HUES48 (cell line): Measurements from ENCODE around the gene AGPAT2.
A peak's percentile ranks its signal among the peaks of the same experiment; 100 is the strongest.

ENCODE experiments used
- H3K27ac ChIP-seq: one replicate; pipeline ENCODE4 v1.7.0; 2013; ENCODE audit warnings: low read depth, low read length, inconsistent platforms
- H3K27me3 ChIP-seq: 2 replicates; pipeline ENCODE4 v1.6.1; 2013; ENCODE audit warnings: mild to moderate bottlenecking, low read length; ENCODE audit not compliant: control insufficient read depth, insufficient read depth
- H3K36me3 ChIP-seq: 2 replicates; pipeline ENCODE4 v1.6.1; 2013; ENCODE audit warnings: low read length; ENCODE audit not compliant: control insufficient read depth, insufficient read depth
- H3K4me1 ChIP-seq: 2 replicates; pipeline ENCODE4 v1.6.1; 2013; ENCODE audit warnings: mild to moderate bottlenecking, low read length; ENCODE audit not compliant: control insufficient read depth, insufficient read depth
- H3K4me3 ChIP-seq: 2 replicates; pipeline ENCODE4 v1.5.1; 2013; ENCODE audit warnings: mild to moderate bottlenecking, low read depth, low read length
- H3K9ac ChIP-seq: 2 replicates; pipeline ENCODE4 v1.6.1; 2013; ENCODE audit warnings: mild to moderate bottlenecking, low read depth, low read length, moderate library complexity
- H3K9me3 ChIP-seq: 2 replicates; pipeline ENCODE4 v1.6.1; 2013; ENCODE audit warnings: low read length; ENCODE audit not compliant: control insufficient read depth, insufficient read depth

AGPAT2 gene

GRCh38 chr9:136700304-136700703 lies 13.0 kb upstream of the AGPAT2 start:
- H3K9ac ChIP-seq = no peak overlapping the region
- no peak overlapping the region for H3K27ac ChIP-seq

DNA sequence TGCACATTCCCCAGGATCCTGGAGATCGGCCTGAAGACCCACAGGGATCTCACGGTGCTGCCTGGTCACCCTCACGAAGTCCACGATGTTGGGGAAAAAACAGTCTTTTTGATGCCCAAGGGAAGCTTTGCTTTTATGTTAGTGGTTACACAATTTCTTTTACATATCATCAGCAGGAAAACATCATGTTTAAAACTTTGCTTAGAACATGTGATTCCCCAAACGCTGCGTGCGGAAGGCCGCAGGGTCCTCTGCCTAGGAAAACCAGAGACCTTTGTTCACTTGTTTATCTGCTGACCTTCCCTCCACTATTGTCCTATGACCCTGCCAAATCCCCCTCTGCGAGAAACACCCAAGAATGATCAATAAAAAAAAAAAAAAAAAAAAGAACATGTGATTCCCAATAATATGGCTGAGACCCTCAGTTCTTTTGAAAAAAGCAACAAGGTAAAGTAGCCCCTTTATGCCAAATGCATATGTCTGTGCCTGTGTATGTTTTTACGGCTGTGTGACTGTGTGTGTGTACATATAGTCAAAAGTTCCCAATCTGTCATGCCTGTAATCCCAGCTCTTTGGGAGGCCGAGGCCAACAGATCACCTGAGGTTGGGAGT lies 11.5 kb upstream of the AGPAT2 start:
- Histone ChIP-seq H3K27ac (peak overlapping the region; percentile 40), H3K27me3 (no peaks in the 10 kb centered on the region), H3K4me3 (no peak overlapping the region), H3K4me1 (peaks cover 3% of the 10 kb centered on the region; the same call in 1 of the 2 replicates), H3K9ac (no peak overlapping the region), H3K9me3 (no peaks in the 10 kb centered on the region), H3K36me3 (no peaks in the 10 kb centered on the region)

More at GRCh38 chr9:136700304-136700703, 13.0 kb upstream of the AGPAT2 start:
- Histone ChIP-seq H3K4me3 (no peak overlapping the region), H3K27me3 (no peaks in the 10 kb centered on the region), H3K36me3 (no peaks in the 10 kb centered on the region), H3K9me3 (no peaks in the 10 kb centered on the region), H3K4me1 (peaks cover 3% of the 10 kb centered on the region; the same call in 1 of the 2 replicates)

- peaks cover 3% of the 10 kb centered on the region; the same call in 1 of the 2 replicates for H3K4me1 ChIP-seq
- H3K27me3 ChIP-seq = no peaks in the 10 kb centered on the region
- no peak overlapping the region for H3K4me3 ChIP-seq
- no peaks in the 10 kb centered on the region for H3K9me3 ChIP-seq
- no peak overlapping the region for H3K9ac ChIP-seq
- H3K36me3 ChIP-seq = no peaks in the 10 kb centered on the region
- no peak overlapping the region for H3K27ac ChIP-seq
These were observed 10.7 kb upstream of the AGPAT2 start for GRCh38 chr9:136697821-136698526.

DNA sequence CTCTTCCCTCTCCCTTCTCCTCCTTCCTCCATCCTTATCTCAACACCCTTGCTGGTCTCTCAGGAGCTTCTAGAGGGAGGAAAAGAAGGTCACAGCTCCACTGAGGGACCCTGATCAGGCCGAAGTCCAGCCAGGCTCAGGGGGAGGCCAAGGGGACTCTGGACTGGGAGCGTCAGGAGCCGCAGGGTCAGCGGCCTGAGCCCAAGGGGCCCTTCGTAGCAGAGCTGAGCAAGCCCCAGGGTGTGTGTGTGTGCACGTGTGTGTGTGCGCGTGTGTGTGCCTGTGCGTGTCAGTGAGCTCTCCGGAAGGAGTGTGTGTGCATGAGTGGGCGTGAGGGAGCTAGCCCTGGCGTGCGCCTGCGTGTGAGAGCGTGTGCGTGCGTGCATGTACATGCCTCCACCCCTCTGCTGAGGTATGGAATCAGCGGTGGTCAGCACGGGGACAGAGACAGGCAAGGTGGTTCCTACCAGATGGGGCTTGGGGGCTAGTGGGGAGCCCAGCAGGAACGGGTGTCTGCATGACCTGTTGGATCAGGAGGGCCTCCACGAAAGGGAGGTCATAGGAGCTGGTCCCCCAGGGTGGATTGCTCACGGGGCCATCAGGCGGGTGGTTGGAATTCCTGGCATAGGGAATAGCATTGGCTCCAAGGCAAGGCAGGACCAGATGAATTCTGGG lies 10.0 kb upstream of the AGPAT2 start:
- no peaks in the 10 kb centered on the region for H3K27me3 ChIP-seq
- no peak overlapping the region for H3K9ac ChIP-seq
- H3K4me1 ChIP-seq = peaks cover 3% of the 10 kb centered on the region; the same call in 1 of the 2 replicates
- H3K9me3 ChIP-seq = no peaks in the 10 kb centered on the region
- H3K27ac ChIP-seq = no peak overlapping the region
- H3K36me3 ChIP-seq = no peaks in the 10 kb centered on the region
- no peak overlapping the region for H3K4me3 ChIP-seq

DNA sequence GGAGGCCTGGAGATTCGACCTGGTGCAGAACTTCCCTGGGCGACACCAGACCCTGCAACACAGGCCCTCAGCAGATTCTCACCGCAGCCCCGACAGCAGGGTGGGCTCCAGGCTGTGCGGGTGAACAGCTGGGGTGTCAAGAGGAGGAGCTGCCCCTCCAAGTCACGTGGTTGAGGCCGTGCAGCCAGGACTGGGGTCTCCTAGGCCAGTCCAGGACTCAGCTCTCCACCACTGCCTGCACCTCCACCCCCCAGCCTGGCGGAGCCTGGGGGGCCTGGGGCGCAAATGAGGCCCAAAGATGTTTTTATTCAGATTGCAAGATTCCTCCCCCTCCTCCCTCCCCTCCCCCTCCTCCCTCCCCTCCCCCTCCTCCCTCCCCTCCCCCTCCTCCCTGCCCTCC lies 9.2 kb upstream of the AGPAT2 start:
- no peaks in the 10 kb centered on the region for H3K9me3 ChIP-seq
- no peak overlapping the region for H3K27ac ChIP-seq
- H3K9ac ChIP-seq = no peak overlapping the region
- no peaks in the 10 kb centered on the region for H3K36me3 ChIP-seq
- H3K27me3 ChIP-seq = no peaks in the 10 kb centered on the region
- peaks cover 6% of the 10 kb centered on the region; the same call in 1 of the 2 replicates for H3K4me1 ChIP-seq
- H3K4me3 ChIP-seq = no peak overlapping the region

DNA sequence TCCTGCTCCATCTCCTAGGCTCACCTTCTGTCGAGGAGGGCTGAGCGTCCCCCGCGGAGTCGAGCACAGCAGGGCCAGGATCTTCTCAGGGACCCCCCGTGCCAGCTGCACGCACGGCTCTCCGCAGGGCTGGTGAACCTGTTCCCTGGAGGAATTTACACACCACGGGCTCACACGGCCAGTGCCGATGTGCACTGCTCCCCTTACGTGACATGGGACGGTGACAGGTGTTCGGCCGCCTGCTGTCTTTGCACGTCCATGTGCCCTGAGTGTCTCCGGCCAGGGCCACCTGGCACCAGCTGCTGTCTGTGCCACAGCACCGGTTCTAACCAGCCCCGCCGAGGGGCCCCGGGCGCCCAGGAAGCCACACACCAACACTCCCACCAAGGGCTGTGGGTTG lies 8.7 kb upstream of the AGPAT2 start:
- Histone ChIP-seq H3K27ac (no peak overlapping the region), H3K9me3 (no peaks in the 10 kb centered on the region), H3K9ac (no peak overlapping the region), H3K27me3 (no peaks in the 10 kb centered on the region), H3K4me1 (peaks cover 4% of the 10 kb centered on the region; the same call in 1 of the 2 replicates), H3K36me3 (no peaks in the 10 kb centered on the region), H3K4me3 (no peak overlapping the region)

- Histone ChIP-seq H3K9ac (no peak overlapping the region), H3K4me3 (no peak overlapping the region), H3K9me3 (no peaks in the 10 kb centered on the region), H3K27me3 (no peaks in the 10 kb centered on the region), H3K36me3 (no peaks in the 10 kb centered on the region), H3K4me1 (peaks cover 4% of the 10 kb centered on the region; the same call in 1 of the 2 replicates), H3K27ac (no peak overlapping the region)
These were observed 8.2 kb upstream of the AGPAT2 start for GRCh38 chr9:136695435-136695895.

DNA sequence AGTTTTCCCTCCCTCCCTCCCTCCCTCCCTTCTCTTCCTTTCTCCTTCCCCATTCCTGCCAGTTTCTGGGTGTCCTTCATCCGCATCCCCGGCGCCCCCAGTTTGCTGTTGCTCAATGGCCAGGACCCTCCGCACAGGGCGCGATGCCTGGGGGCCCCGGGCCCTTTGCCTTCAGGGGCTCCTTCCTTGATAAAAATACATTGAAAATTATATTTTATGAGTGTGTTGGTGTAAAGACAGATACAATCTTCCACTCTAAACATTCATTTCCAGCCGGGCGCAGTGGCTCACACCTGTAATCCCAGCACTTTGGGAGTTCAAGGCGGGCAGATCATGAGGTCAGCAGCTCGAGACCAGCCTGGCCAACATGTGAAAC lies 7.6 kb upstream of the AGPAT2 start:
- Histone ChIP-seq H3K27me3 (no peaks in the 10 kb centered on the region), H3K4me3 (no peak overlapping the region), H3K9me3 (no peaks in the 10 kb centered on the region), H3K36me3 (no peaks in the 10 kb centered on the region), H3K27ac (no peak overlapping the region), H3K9ac (no peak overlapping the region), H3K4me1 (peaks cover 4% of the 10 kb centered on the region; the same call in 1 of the 2 replicates)

- Histone ChIP-seq H3K4me1 (peaks cover 4% of the 10 kb centered on the region; the same call in 1 of the 2 replicates), H3K27ac (peak overlapping the region; percentile 5), H3K36me3 (no peaks in the 10 kb centered on the region), H3K9me3 (no peaks in the 10 kb centered on the region), H3K9ac (no peak overlapping the region), H3K4me3 (no peak overlapping the region), H3K27me3 (no peaks in the 10 kb centered on the region)
These were observed 7.1 kb upstream of the AGPAT2 start for GRCh38 chr9:136694163-136694871.

DNA sequence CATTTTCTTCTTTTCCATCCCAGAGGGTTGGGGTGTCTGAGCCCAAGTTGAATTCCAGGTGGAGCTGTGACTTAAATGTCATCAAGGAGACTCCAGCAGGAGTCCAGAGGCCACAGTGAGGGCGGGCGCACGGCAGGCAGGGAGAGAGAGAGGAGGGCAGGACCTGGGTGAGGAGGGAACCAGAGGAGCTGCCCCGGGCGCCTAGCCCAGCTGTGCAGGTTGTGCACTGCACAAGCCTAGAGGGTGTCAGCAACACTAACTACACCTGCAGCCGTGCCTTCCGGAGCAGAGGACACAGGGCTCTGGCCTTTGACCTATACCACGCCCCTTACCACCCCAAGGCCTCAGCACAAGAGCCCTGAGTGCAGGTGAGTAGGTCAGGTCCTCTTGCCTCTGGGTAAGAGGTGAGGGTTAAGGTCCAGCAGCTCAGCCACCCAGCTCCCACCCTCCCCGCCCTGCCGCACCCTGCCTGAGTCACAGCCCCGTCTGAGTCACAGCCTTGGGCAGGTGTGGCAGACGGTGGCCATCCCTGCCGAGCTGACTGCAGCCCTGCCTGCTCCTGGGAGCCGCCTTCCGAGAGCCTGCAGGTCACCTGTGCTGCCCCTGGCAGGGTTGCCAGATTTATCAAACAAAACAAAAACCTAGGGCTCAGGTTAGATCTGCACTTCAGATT lies 6.4 kb upstream of the AGPAT2 start:
- Histone ChIP-seq H3K9me3 (no peaks in the 10 kb centered on the region), H3K36me3 (no peaks in the 10 kb centered on the region), H3K27me3 (no peaks in the 10 kb centered on the region; the same call in 1 of the 2 replicates), H3K27ac (peak overlapping the region; percentile 5), H3K9ac (no peak overlapping the region), H3K4me3 (no peak overlapping the region), H3K4me1 (peaks cover 4% of the 10 kb centered on the region; the same call in 1 of the 2 replicates)
